ENCODE measurements around the gene MYO5C. TPM values are rescaled to one million over a fixed set of nuclear protein-coding genes. Genes with fewer than 3 reads are reported as not detected.

MYO5C gene
- total and polyA plus RNA-seq, 2 of the 13 experiments (the other 11 are each of a cell fraction or from before 2014, with no cell fraction given), result 15.7 to 23.7 TPM

GRCh38 chr15:52288051-52288942 is 7.3 kb downstream of the MYO5C start (continued):
- TF ChIP-seq ZBTB39 (CRISPR knock-in tag; IDR thresholded peaks at IDR 0.05) (no peak; the same call in 1 of the 2 replicates), BHLHE40 (IDR thresholded peaks at IDR 0.05; ENCODE audit: low read length) (no peak), ZMYM3 (CRISPR knock-in tag; IDR thresholded peaks at IDR 0.05) (peak; percentile 88), ZNF18 (CRISPR knock-in tag; IDR thresholded peaks at IDR 0.05; ENCODE audit: insufficient replicate concordance) (peak; percentile 28), SETDB1 (CRISPR knock-in tag; IDR thresholded peaks at IDR 0.05; ENCODE audit: borderline replicate concordance) (no peak), GATA4 (IDR thresholded peaks at IDR 0.05; ENCODE audit: borderline replicate concordance, low read depth) (peak; percentile 40; the same call in 1 of the 2 replicates), HNRNPK (IDR thresholded peaks at IDR 0.05; ENCODE audit: low read depth, low read length, poor library complexity, severe bottlenecking) (no peak), NR2C2 (CRISPR knock-in tag; IDR thresholded peaks at IDR 0.05; ENCODE audit: borderline replicate concordance) (peak; percentile 76; the same call in 1 of the 2 replicates), ZNF382 (CRISPR knock-in tag; IDR thresholded peaks at IDR 0.05; ENCODE audit: borderline replicate concordance) (no peak), POGK (CRISPR knock-in tag; conservative IDR thresholded peaks at IDR 0.05) (peak; percentile 77; the same call in 1 of the 2 replicates), FOXJ3 (CRISPR knock-in tag; IDR thresholded peaks at IDR 0.05; ENCODE audit: borderline replicate concordance) (peak; percentile 93), ZNF577 (CRISPR knock-in tag; IDR thresholded peaks at IDR 0.05; ENCODE audit: borderline replicate concordance, low read depth) (no peak), ZNF788 (CRISPR knock-in tag; IDR thresholded peaks at IDR 0.05; ENCODE audit: borderline replicate concordance) (peak; percentile 74; the same call in 1 of the 2 replicates), KDM6A (CRISPR knock-in tag; IDR thresholded peaks at IDR 0.05; ENCODE audit: low read depth) (peak; percentile 96), U2AF1 (optimal IDR thresholded peaks at IDR 0.05; ENCODE audit: low read depth, low read length) (no peak), YEATS4 (CRISPR knock-in tag; IDR thresholded peaks at IDR 0.05; ENCODE audit: borderline replicate concordance) (peak; percentile 89), MEIS1 (CRISPR knock-in tag; IDR thresholded peaks at IDR 0.05; ENCODE audit: borderline replicate concordance) (peak; percentile 73; the same call in 1 of the 2 replicates), ZBTB26 (CRISPR knock-in tag; IDR thresholded peaks at IDR 0.05; ENCODE audit: borderline replicate concordance) (peak; percentile 65; the same call in 1 of the 2 replicates)
